ENCODE results near the gene PLPP3. TPM values are rescaled to one million over a fixed set of nuclear protein-coding genes. Genes with fewer than 3 reads are reported as not detected.

The PLPP3 gene
- total and polyA plus RNA-seq, 2 of the 8 experiments (the other 6 are each of a cell fraction or from before 2014, with no cell fraction given) = 33.2 to 42.0 TPM

- H2BK120ac ChIP-seq (replicated peaks; ENCODE audit: low read depth, low read length) = no peak overlapping the region
- H3K4me2 ChIP-seq (ENCODE audit: insufficient read depth in 1 of 2, low read depth in 2 of 2, low read length in 2 of 2) = peak overlapping the region in 1 of 2 experiments; percentile 10; a peak in 2 of 4 replicates
- no peak overlapping the region for H3K4ac ChIP-seq (replicated peaks; ENCODE audit: insufficient read length, low read depth, low read length)
- H3K9ac ChIP-seq (replicated peaks in 1 of 4; ENCODE audit: extremely low read depth in 1 of 4, low read depth in 3 of 4, low read length in 3 of 4) = no peak overlapping the region
- FAIRE-seq (no peak), DNase-seq (ENCODE audit: low read depth in 1 of 2, low spot score in 2 of 2) (no peak)
- no peaks in the 10 kb centered on the region for H3K79me1 ChIP-seq (ENCODE audit: low read depth, low read length)
- H2AK5ac ChIP-seq (ENCODE audit: low read depth, low read length) = peak overlapping the region; percentile 43
- TF ChIP-seq SUZ12 (IDR thresholded peaks at IDR 0.05; ENCODE audit: low read length) = no peak
- TF ChIP-seq TEAD4 (IDR thresholded peaks at IDR 0.05; ENCODE audit: low read depth, low read length) = peak; percentile 82
- no peak for TF ChIP-seq KDM5A (IDR thresholded peaks at IDR 0.05; ENCODE audit: low read length)
- 0 out of 2 replicates have a peak, but pooled peaks have one; percentile 29 for TF ChIP-seq YY1 (IDR thresholded peaks at IDR 0.05; ENCODE audit: low read depth, low read length)
- no peak overlapping the region for H3K23ac ChIP-seq (ENCODE audit: insufficient read length)
- peak overlapping the region; percentile 75; the same call in 1 of the 2 replicates for H3K18ac ChIP-seq (ENCODE audit: extremely low read depth, low read length)
- H3K9me3 ChIP-seq (ENCODE audit: insufficient read depth in 2 of 2, low read depth in 1 of 2, low read length in 1 of 2) = no peaks in the 10 kb centered on the region
- H2BK15ac ChIP-seq (ENCODE audit: low read length) = peak overlapping the region; percentile 65; the same call in 1 of the 2 replicates
- H2BK12ac ChIP-seq (ENCODE audit: low read depth, low read length) = peak overlapping the region; percentile 61; the same call in 1 of the 2 replicates
- peak overlapping the region; percentile 92; the same call in 1 of the 2 replicates for H2BK20ac ChIP-seq (ENCODE audit: low read length)
- H4K91ac ChIP-seq (replicated peaks; ENCODE audit: insufficient read length, low read length) = peak overlapping the region; percentile 72
- peaks cover 11 to 31% (median 26%) of the 10 kb centered on the region in 4 experiments for H3K4me1 ChIP-seq (replicated peaks in 1 of 4; ENCODE audit: control insufficient read depth in 3 of 4, insufficient read depth in 4 of 4, low read length in 3 of 4)
- H4K20me1 ChIP-seq (replicated peaks in 1 of 2; ENCODE audit: control insufficient read depth in 1 of 2, insufficient read depth in 2 of 2, low read length in 2 of 2) = no peaks in the 10 kb centered on the region
- CTCF ChIA-PET (ENCODE audit: partially characterized antibody) = interaction anchor here (0.6 to 4.2 kb wide), 6 partner anchors 13 to 130 kb away, joined by 3 to 21 read pairs (median 4); no protein-coding TSS in a partner anchor
- H3K14ac ChIP-seq (ENCODE audit: insufficient read length) = no peak overlapping the region
- POLR2A ChIA-PET (ENCODE audit: partially characterized antibody) = no interaction called here
- no peak overlapping the region for H3K27ac ChIP-seq (ENCODE audit: low read depth, low read length)
- H3K27me3 ChIP-seq (replicated peaks in 1 of 4; ENCODE audit: control insufficient read depth in 3 of 4, extremely low read depth in 1 of 4, insufficient read depth in 3 of 4, low read length in 3 of 4) = peaks cover 0 to 2% (median under 1%) of the 10 kb centered on the region in 4 experiments; a peak in 2 of 7 replicates
- 75% methylated on average over 4 of the region's 4 CpGs; no CpG with 5 or more reads in 1 of the 2 experiments for WGBS, 2 experiments (ENCODE audit: extremely low coverage in 1 of 2, insufficient coverage in 1 of 2, insufficient read length in 1 of 2, insufficient replicate concordance in 2 of 2, low coverage in 1 of 2, low lambda C conversion rate in 2 of 2, missing lambda C conversion rate in 1 of 2)
- H3K23me2 ChIP-seq (ENCODE audit: low read depth, low read length) = no peaks in the 10 kb centered on the region
- H2BK5ac ChIP-seq (ENCODE audit: low read depth, low read length) = peak overlapping the region; percentile 64; the same call in 1 of the 2 replicates
- no peaks in the 10 kb centered on the region for H3K36me3 ChIP-seq (ENCODE audit: control insufficient read depth in 2 of 4, insufficient read depth in 4 of 4, low read length in 3 of 4)
- no peaks in the 10 kb centered on the region for H3K79me2 ChIP-seq (ENCODE audit: control insufficient read depth in 1 of 2, insufficient read depth in 2 of 2, low read length in 2 of 2)
- no peak overlapping the region for H4K8ac ChIP-seq (ENCODE audit: extremely low read depth, insufficient read depth, low read length)
- H4K5ac ChIP-seq (ENCODE audit: insufficient read length, low read depth, low read length) = no peak overlapping the region
- no peak overlapping the region for H2AFZ ChIP-seq (ENCODE audit: low read length)
- H3K4me3 ChIP-seq (ENCODE audit: extremely low read depth in 1 of 4, insufficient read depth in 2 of 4, low read depth in 3 of 4, low read length in 4 of 4) = no peak overlapping the region
- no peak overlapping the region for H3K56ac ChIP-seq (replicated peaks; ENCODE audit: insufficient read length, low read depth, low read length)
These were observed 129.2 kb downstream of the PLPP3 start for GRCh38 chr1:56450004-56450666.

Data from H1 (cell line).